HG03060 (cell line): ENCODE results near the gene GABRD.

Experiments used
- ATAC-seq: cut with Tn5 transposase; IDR thresholded peaks from one replicate; pipeline ENCODE4 v1.9.1; 2021; ENCODE audit warnings: low read depth, moderate number of reproducible peaks; ENCODE audit not compliant: unreplicated experiment

Gene GABRD

GRCh38 chr1:2014741-2015735, 4.1 kb upstream of the GABRD start:
- no peak for ATAC-seq

- no peak for ATAC-seq
These were observed 3.0 kb upstream of the GABRD start for GRCh38 chr1:2016123-2016522.

GRCh38 chr1:2018217-2019171, 651 bp upstream of the GABRD start:
- ATAC-seq = no peak

GRCh38 chr1:2019571-2020309, 595 bp downstream of the GABRD start:
- no peak for ATAC-seq

GRCh38 chr1:2020310-2020655, 1.1 kb downstream of the GABRD start:
- ATAC-seq = no peak

- no peak for ATAC-seq
These were observed 2.4 kb downstream of the GABRD start for GRCh38 chr1:2021550-2021949.

- no peak for ATAC-seq
These were observed 3.1 kb downstream of the GABRD start for GRCh38 chr1:2022063-2022770.

GRCh38 chr1:2023187-2023586, 4.0 kb downstream of the GABRD start:
- ATAC-seq = no peak

GRCh38 chr1:2024451-2024850, 5.3 kb downstream of the GABRD start:
- no peak for ATAC-seq

- ATAC-seq = no peak
These were observed 5.7 kb downstream of the GABRD start for GRCh38 chr1:2024887-2025286.

- ATAC-seq = no peak
These were observed 6.4 kb downstream of the GABRD start for GRCh38 chr1:2025491-2025981.

- ATAC-seq = no peak
These were observed 8.9 kb downstream of the GABRD start for GRCh38 chr1:2027961-2028583.

GRCh38 chr1:2028870-2029560, 9.9 kb downstream of the GABRD start:
- no peak for ATAC-seq

GRCh38 chr1:2029561-2029960, 10.4 kb downstream of the GABRD start:
- ATAC-seq = no peak

GRCh38 chr1:2030076-2030871, 11.1 kb downstream of the GABRD start:
- no peak for ATAC-seq

- ATAC-seq = no peak
These were observed 12.7 kb downstream of the GABRD start for GRCh38 chr1:2031546-2032540.

GRCh38 chr1:2032737-2033136, 13.6 kb downstream of the GABRD start:
- no peak for ATAC-seq
